ENCODE measurements around the gene TSPAN14. TPM values are rescaled to one million over a fixed set of nuclear protein-coding genes. Genes with fewer than 3 reads are reported as not detected.
A peak's percentile ranks its signal among the peaks of the same experiment; 100 is the strongest.

The TSPAN14 gene
- total RNA-seq, 2 donors from 2014 or later = 121 to 123 TPM

DNA sequence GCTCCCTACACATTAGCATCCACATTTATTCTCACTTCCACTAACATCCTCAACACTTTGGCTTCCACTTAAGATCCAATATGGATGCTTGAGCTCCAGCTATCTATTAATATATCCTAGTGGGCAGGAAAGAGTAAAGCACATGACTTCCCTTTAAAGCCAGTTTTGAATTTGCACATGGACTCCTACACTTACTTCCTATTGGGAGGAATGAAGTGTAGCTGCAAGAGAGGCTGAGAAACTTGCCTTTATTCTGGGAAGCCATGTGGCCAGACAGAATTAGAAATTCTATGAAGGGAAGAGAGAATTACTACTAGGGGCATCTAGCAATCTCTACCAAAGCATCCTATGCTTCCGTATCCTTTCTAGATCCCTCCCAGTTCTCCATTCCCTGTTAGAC lies 3.0 kb upstream of the TSPAN14 start:
- no peak overlapping the region for H3K4me3 Mint-ChIP-seq
- Histone ChIP-seq H3K27ac (ENCODE audit: low read depth, low read length) (no peak overlapping the region), H3K9me3 (ENCODE audit: control insufficient read depth, low read length) (no peaks in the 10 kb centered on the region), H3K4me1 (ENCODE audit: control insufficient read depth, insufficient read depth, low read length) (peaks cover 14% of the 10 kb centered on the region), H3K4me3 (ENCODE audit: low read length) (no peak overlapping the region), H3K27me3 (ENCODE audit: control insufficient read depth, insufficient read depth, low read length, poor library complexity, severe bottlenecking) (no peaks in the 10 kb centered on the region), H3K36me3 (ENCODE audit: control insufficient read depth, insufficient read depth, low read length) (no peaks in the 10 kb centered on the region), H3K9ac (ENCODE audit: extremely low read depth, low read length, poor library complexity, severe bottlenecking) (no peak overlapping the region)
- peaks cover 2% of the 10 kb centered on the region for H3K36me3 Mint-ChIP-seq (ENCODE audit: low read depth)
- H3K4me1 Mint-ChIP-seq = peaks cover 23% of the 10 kb centered on the region
- 88 to 96% methylated on average over 1 of the region's 1 CpG for WGBS, 2 experiments (ENCODE audit: insufficient coverage in 1 of 2, insufficient read length in 1 of 2)
- no peak overlapping the region for H3K27ac Mint-ChIP-seq
- peaks cover 13% of the 10 kb centered on the region for H3K27me3 Mint-ChIP-seq (ENCODE audit: insufficient read depth)
- DNase-seq = no peak
- H3K9me3 Mint-ChIP-seq = no peaks in the 10 kb centered on the region
- TF ChIP-seq CTCF (conservative IDR thresholded peaks at IDR 0.05) = no peak

GRCh38 chr10:80452069-80452468 lies 2.0 kb upstream of the TSPAN14 start:
- peaks cover 22% of the 10 kb centered on the region for H3K4me1 Mint-ChIP-seq
- no peak overlapping the region for H3K27ac Mint-ChIP-seq
- H3K9me3 ChIP-seq (ENCODE audit: control insufficient read depth, low read length) = no peaks in the 10 kb centered on the region
- no peaks in the 10 kb centered on the region for H3K9me3 Mint-ChIP-seq
- H3K9ac ChIP-seq (ENCODE audit: extremely low read depth, low read length, poor library complexity, severe bottlenecking) = no peak overlapping the region
- no peak overlapping the region for H3K4me3 ChIP-seq (ENCODE audit: low read length)
- no peaks in the 10 kb centered on the region for H3K27me3 ChIP-seq (ENCODE audit: control insufficient read depth, insufficient read depth, low read length, poor library complexity, severe bottlenecking)
- no peak overlapping the region for H3K27ac ChIP-seq (ENCODE audit: low read depth, low read length)
- DNase-seq = no peak
- H3K4me1 ChIP-seq (ENCODE audit: control insufficient read depth, insufficient read depth, low read length) = peaks cover 14% of the 10 kb centered on the region
- H3K27me3 Mint-ChIP-seq (ENCODE audit: insufficient read depth) = peaks cover 7% of the 10 kb centered on the region
- no peaks in the 10 kb centered on the region for H3K36me3 ChIP-seq (ENCODE audit: control insufficient read depth, insufficient read depth, low read length)
- peaks cover 6% of the 10 kb centered on the region for H3K36me3 Mint-ChIP-seq (ENCODE audit: low read depth)
- no peak for TF ChIP-seq CTCF (conservative IDR thresholded peaks at IDR 0.05)
- H3K4me3 Mint-ChIP-seq = no peak overlapping the region

GRCh38 chr10:80452640-80453039 lies 1.5 kb upstream of the TSPAN14 start:
- Mint-ChIP-seq H3K27me3 (ENCODE audit: insufficient read depth) (peaks cover 2% of the 10 kb centered on the region), H3K27ac (no peak overlapping the region), H3K4me3 (no peak overlapping the region), H3K36me3 (ENCODE audit: low read depth) (peaks cover 6% of the 10 kb centered on the region), H3K4me1 (peaks cover 24% of the 10 kb centered on the region), H3K9me3 (no peaks in the 10 kb centered on the region)
- H3K4me1 ChIP-seq (ENCODE audit: control insufficient read depth, insufficient read depth, low read length) = peaks cover 14% of the 10 kb centered on the region
- H3K9me3 ChIP-seq (ENCODE audit: control insufficient read depth, low read length) = no peaks in the 10 kb centered on the region
- H3K9ac ChIP-seq (ENCODE audit: extremely low read depth, low read length, poor library complexity, severe bottlenecking) = no peak overlapping the region
- no peaks in the 10 kb centered on the region for H3K27me3 ChIP-seq (ENCODE audit: control insufficient read depth, insufficient read depth, low read length, poor library complexity, severe bottlenecking)
- no peak overlapping the region for H3K27ac ChIP-seq (ENCODE audit: low read depth, low read length)
- H3K36me3 ChIP-seq (ENCODE audit: control insufficient read depth, insufficient read depth, low read length) = peaks cover 4% of the 10 kb centered on the region
- peak overlapping the region; percentile 86 for H3K4me3 ChIP-seq (ENCODE audit: low read length)
- TF ChIP-seq CTCF (conservative IDR thresholded peaks at IDR 0.05) = no peak
- WGBS, 2 experiments (ENCODE audit: insufficient coverage in 1 of 2, insufficient read length in 1 of 2) = 90% methylated on average over 2 to 4 of the region's 4 CpGs
- DNase-seq = no peak
